Measurements from ENCODE around the gene KLF8. TPM values are rescaled to one million over a fixed set of nuclear protein-coding genes. Genes with fewer than 3 reads are reported as not detected.

KLF8 gene
- total and polyA plus RNA-seq, 2 of the 13 experiments (the other 11 are each of a cell fraction or from before 2014, with no cell fraction given), result 0.03 TPM; not detected in 1

GRCh38 chrX:56222473-56223000 is 9.6 kb upstream of the KLF8 start:
- Histone ChIP-seq H3K4me3 (replicated peaks in 1 of 3; ENCODE audit: insufficient read depth in 1 of 3, low read depth in 2 of 3, low read length in 3 of 3) (no peak overlapping the region), H3K36me3 (replicated peaks in 1 of 2; ENCODE audit: control insufficient read depth in 1 of 2, insufficient read depth in 2 of 2, low read length in 2 of 2) (no peaks in the 10 kb centered on the region), H3K79me2 (ENCODE audit: insufficient read depth, low read length) (no peaks in the 10 kb centered on the region), H3K27ac (ENCODE audit: extremely low read length, insufficient read depth, low read length) (no peak overlapping the region), H4K20me1 (ENCODE audit: insufficient read depth, low read length) (no peaks in the 10 kb centered on the region), H3K4me1 (ENCODE audit: insufficient read depth, low read length) (no peaks in the 10 kb centered on the region), H3K4me2 (ENCODE audit: low read depth, low read length) (no peak overlapping the region), H3K27me3 (ENCODE audit: control insufficient read depth in 1 of 2, insufficient read depth in 2 of 2, low read length in 2 of 2) (no peaks in the 10 kb centered on the region), H3K9ac (ENCODE audit: insufficient read depth, low read depth, low read length) (no peak overlapping the region), H2AFZ (ENCODE audit: low read length) (no peak overlapping the region), H3K9me3 (ENCODE audit: low read length) (no peaks in the 10 kb centered on the region)
- FAIRE-seq (no peak), ATAC-seq (no peak), DNase-seq (ENCODE audit: low spot score) (no peak)
- intact Hi-C loops (cut with micrococcal nuclease; ENCODE audit: unreplicated experiment), result no loop called here
- no TSS peak for BruUV-seq (replicated peaks)
- in situ Hi-C loops (cut with HindIII; ENCODE audit: extremely low pct_ligation_motif_present, low pct_unique_long_range_greater_than_20kb), result no loop called here
- TF ChIP-seq ZFP36L1 (CRISPR knock-in tag; IDR thresholded peaks at IDR 0.05) (no peak), TP53 (CRISPR knock-in tag; conservative IDR thresholded peaks at IDR 0.05) (no peak), MTF2 (CRISPR knock-in tag; IDR thresholded peaks at IDR 0.05; ENCODE audit: borderline replicate concordance) (no peak), SALL1 (CRISPR knock-in tag; IDR thresholded peaks at IDR 0.05) (no peak), GATAD2A (CRISPR knock-in tag; IDR thresholded peaks at IDR 0.05) (no peak), ZNF775 (CRISPR knock-in tag; IDR thresholded peaks at IDR 0.05; ENCODE audit: borderline replicate concordance) (no peak), SRSF4 (IDR thresholded peaks at IDR 0.05; ENCODE audit: low read depth, low read length, poor library complexity, severe bottlenecking) (no peak), THAP11 (CRISPR knock-in tag; IDR thresholded peaks at IDR 0.05) (no peak), ZNF124 (CRISPR knock-in tag; IDR thresholded peaks at IDR 0.05) (no peak), ZNF274 (CRISPR knock-in tag; IDR thresholded peaks at IDR 0.05) (no peak)
- TF ChIP-seq, protein P1, sequence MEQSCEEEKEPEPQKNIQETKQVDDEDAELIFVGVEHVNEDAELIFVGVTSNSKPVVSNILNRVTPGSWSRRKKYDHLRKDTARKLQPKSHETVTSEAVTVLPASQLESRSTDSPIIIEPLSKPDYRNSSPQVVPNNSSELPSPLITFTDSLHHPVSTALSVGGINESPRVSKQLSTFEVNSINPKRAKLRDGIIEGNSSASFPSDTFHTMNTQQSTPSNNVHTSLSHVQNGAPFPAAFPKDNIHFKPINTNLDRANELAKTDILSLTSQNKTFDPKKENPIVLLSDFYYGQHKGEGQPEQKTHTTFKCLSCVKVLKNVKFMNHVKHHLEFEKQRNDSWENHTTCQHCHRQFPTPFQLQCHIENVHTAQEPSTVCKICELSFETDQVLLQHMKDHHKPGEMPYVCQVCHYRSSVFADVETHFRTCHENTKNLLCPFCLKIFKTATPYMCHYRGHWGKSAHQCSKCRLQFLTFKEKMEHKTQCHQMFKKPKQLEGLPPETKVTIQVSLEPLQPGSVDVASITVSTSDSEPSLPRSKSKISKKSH (CRISPR knock-in tag; IDR thresholded peaks at IDR 0.05; ENCODE audit: borderline replicate concordance), result no peak
- no CpG with 5 or more reads among the region's 28 CpGs for WGBS (ENCODE audit: low lambda C conversion rate)
- CTCF ChIA-PET (ENCODE audit: low intra/inter-chr PET ratio, low total read pairs), result no interaction called here
- POLR2A ChIA-PET, result no interaction called here

Data from HepG2 (cell line).